Nephron progenitor cell (in vitro differentiated cells): ENCODE data around the gene PHC2.

Experiments
- DNase-seq: peaks from one replicate; pipeline ENCODE4 v3.0.0; 2021
- H3K27ac Mint-ChIP-seq: 2 replicates; pipeline ENCODE4 v1.8.0; 2021; ENCODE audit warnings: mild to moderate bottlenecking, moderate library complexity, mixed read lengths
- H3K27me3 Mint-ChIP-seq: 2 replicates; pipeline ENCODE4 v1.8.0; 2021; ENCODE audit warnings: mild to moderate bottlenecking, low read depth, mixed read lengths; ENCODE audit not compliant: poor library complexity
- H3K36me3 Mint-ChIP-seq: 2 replicates; pipeline ENCODE4 v1.8.0; 2021; ENCODE audit warnings: low read depth, mixed read lengths
- H3K4me1 Mint-ChIP-seq: 2 replicates; pipeline ENCODE4 v1.8.0; 2021; ENCODE audit warnings: mixed read lengths
- H3K4me3 Mint-ChIP-seq: 2 replicates; pipeline ENCODE4 v1.8.0; 2021; ENCODE audit warnings: mild to moderate bottlenecking, moderate library complexity, mixed read lengths
- H3K9me3 Mint-ChIP-seq: 2 replicates; pipeline ENCODE4 v1.8.0; 2021; ENCODE audit warnings: mild to moderate bottlenecking, moderate library complexity, mixed read lengths
- TF ChIP-seq, protein P1 (sequence below): fragments of 200-600 bp; sonication (generic); IDR thresholded peaks from 2 replicates; pipeline ENCODE4 v1.5.0; 2021; ENCODE audit warnings: antibody characterized with exemption

PHC2 gene

DNA sequence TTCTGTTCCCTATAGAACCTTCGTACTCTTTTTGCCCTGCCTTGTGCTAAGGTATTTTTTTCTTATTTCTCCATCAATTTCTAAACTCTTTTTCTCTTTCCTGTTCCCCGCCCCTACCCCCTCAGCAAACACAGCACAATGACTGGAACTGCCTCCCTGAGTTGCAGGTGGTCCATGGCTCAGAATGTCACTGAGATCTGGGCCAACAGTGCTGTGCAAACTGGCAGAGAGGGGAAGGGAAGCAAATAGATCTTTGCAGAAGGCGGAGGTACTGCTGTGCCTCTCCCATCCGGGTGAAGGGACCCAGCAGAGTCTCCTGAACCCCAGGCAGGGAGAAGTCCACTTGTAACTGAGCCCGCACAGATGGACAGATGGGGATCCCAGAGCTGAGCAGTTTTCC, 77.4 kb downstream of the PHC2 start:
- no peaks in the 10 kb centered on the region for H3K9me3 Mint-ChIP-seq
- no peak for DNase-seq
- no peak overlapping the region for H3K4me3 Mint-ChIP-seq
- peaks cover 71% of the 10 kb centered on the region for H3K4me1 Mint-ChIP-seq
- H3K36me3 Mint-ChIP-seq, result peaks cover 69% of the 10 kb centered on the region
- peaks cover 5% of the 10 kb centered on the region for H3K27me3 Mint-ChIP-seq
- H3K27ac Mint-ChIP-seq, result peak overlapping the region; percentile 15
- TF ChIP-seq, protein P1, sequence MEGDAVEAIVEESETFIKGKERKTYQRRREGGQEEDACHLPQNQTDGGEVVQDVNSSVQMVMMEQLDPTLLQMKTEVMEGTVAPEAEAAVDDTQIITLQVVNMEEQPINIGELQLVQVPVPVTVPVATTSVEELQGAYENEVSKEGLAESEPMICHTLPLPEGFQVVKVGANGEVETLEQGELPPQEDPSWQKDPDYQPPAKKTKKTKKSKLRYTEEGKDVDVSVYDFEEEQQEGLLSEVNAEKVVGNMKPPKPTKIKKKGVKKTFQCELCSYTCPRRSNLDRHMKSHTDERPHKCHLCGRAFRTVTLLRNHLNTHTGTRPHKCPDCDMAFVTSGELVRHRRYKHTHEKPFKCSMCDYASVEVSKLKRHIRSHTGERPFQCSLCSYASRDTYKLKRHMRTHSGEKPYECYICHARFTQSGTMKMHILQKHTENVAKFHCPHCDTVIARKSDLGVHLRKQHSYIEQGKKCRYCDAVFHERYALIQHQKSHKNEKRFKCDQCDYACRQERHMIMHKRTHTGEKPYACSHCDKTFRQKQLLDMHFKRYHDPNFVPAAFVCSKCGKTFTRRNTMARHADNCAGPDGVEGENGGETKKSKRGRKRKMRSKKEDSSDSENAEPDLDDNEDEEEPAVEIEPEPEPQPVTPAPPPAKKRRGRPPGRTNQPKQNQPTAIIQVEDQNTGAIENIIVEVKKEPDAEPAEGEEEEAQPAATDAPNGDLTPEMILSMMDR, result no peak

DNA sequence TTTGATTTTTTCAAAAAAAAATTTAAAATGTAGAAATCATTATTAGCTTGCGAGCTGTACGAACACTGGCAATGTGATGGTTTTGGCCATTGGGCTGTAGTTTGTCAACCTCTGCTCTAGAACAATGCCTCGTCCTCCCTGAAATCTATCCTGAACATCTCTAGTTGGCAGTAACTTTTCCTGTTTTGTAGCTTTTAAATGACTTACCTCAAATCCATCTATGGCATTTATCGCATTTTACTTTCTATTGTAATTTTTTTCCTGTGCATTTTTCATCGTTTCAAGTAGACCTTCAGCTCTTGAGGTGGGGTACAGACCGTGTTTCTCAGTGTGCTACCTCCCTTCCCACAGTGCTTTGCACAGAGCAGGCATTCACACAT, 79.6 kb downstream of the PHC2 start:
- no peak for DNase-seq
- H3K9me3 Mint-ChIP-seq, result no peaks in the 10 kb centered on the region
- TF ChIP-seq, protein P1, result no peak
- H3K4me1 Mint-ChIP-seq, result peaks cover 78% of the 10 kb centered on the region
- H3K4me3 Mint-ChIP-seq, result peak overlapping the region; percentile 85
- H3K36me3 Mint-ChIP-seq, result peaks cover 51% of the 10 kb centered on the region
- peaks cover 5% of the 10 kb centered on the region for H3K27me3 Mint-ChIP-seq
- H3K27ac Mint-ChIP-seq, result peak overlapping the region; percentile 13

DNA sequence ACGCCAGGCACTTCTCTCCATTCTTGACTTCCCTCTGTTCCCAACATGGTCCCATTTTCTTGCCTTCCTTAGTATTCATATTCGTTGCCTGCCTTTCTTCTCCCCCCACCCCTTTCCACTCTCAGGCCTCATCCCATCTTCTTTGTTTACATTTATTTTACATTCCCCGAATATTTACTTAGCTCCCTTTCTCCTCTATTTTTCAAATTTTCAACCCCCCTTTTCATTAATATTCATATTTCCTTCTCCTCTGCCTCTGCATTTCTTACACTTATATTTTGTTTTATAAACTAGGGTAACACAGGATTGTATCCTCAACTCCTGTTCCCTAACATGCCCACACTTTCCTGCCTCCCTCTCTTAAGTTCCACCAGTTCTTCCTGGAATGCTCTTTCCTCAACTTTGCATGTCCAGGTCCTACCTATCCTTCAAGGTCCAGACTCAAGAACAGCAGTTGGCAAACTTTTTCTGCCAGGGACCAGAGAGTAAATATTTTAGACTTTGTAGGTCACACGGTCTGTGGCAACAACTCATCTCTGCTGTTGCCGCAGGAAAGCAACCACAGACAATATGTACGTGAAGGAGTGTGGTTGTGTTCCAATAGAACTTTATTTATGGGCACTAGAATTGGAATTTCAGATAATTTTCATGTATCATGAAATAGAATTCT, 80.1 kb downstream of the PHC2 start:
- H3K4me1 Mint-ChIP-seq, result peaks cover 82% of the 10 kb centered on the region
- no peaks in the 10 kb centered on the region for H3K9me3 Mint-ChIP-seq
- peaks cover 47% of the 10 kb centered on the region for H3K36me3 Mint-ChIP-seq
- peak overlapping the region; percentile 95 for H3K27ac Mint-ChIP-seq
- H3K27me3 Mint-ChIP-seq, result peaks cover 5% of the 10 kb centered on the region
- DNase-seq, result no peak
- TF ChIP-seq, protein P1, result no peak
- H3K4me3 Mint-ChIP-seq, result peak overlapping the region; percentile 85

DNA sequence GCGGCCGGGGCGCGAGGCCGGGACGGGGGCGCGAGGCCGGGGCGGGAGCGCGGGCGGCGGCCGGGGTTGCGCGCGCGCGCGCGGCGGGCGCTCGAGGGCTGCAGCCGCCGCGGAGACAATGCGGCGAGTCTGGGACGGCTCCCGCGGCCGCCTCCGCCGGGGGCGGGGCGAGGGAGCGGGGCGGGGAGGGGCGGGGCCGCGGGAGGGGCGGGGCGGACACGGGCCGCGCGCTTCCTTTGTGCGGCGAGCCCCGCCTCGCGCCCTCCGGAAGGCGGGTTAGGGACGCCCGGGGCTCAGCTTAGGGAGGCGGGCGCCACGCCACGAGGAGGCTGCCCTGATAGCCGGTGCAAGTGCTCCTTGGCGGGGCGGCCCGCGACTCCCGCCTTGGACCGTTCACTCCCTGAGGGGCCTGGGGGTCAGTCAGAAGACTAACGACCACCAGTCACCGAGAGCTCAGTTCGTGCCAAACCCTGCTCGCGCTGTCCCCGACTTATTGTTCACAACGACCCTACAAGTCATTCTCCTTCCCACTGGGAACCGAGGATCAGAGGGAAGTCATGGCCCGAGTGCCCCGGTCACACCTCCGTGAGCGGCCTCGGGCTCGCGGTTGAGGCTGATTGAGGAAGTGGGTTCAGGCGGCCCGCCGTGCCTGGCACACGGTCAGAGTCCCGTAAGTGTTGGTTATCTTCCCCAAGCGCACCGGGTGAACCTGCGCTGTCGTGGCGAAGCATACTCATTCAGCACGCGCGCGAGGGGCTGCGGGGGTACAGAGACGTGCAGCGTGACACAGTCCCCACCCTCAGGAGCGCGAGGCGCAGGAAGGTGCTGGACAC, 80.9 kb downstream of the PHC2 start:
- Mint-ChIP-seq H3K27me3 (no peaks in the 10 kb centered on the region), H3K4me3 (peak overlapping the region; percentile 85), H3K4me1 (peaks cover 81% of the 10 kb centered on the region), H3K27ac (peak overlapping the region; percentile 95), H3K36me3 (peaks cover 43% of the 10 kb centered on the region), H3K9me3 (no peaks in the 10 kb centered on the region)
- peak; percentile 82 for DNase-seq
- TF ChIP-seq, protein P1, result no peak

DNA sequence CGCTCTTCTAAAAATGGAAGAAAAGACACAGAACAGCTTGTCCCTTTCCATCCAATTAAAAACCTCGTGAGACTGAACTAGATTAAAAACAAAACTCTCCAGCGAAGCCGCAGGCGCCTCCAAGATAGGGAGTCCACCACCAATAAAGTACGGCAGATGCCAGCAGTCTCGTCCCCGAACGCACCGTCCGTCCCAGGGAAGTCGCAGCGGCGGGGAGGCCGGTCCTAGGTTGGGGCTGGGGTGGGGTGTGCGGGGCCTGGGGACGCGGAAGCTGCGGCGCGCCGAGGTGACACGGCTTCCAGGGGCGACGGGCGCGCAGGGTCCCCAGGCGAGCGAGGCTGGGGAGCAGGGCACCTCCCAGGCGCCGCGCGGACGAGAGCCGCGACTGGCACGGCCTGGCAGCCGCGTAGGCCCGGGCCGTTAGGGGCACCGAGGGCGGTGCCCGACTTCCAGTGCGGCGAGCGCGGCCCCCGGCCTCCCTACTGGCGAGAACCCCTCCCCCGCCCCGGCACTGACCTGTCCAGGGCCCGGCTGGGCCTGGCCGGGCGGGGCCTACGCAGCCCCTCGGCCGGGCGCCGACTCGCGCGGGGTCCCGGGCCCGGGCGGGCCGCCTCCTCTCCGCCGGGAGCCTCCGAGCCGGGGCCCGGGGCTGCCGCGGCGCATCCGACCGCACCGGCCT, 81.7 kb downstream of the PHC2 start:
- TF ChIP-seq, protein P1, result no peak
- no peaks in the 10 kb centered on the region for H3K9me3 Mint-ChIP-seq
- H3K4me3 Mint-ChIP-seq, result peak overlapping the region; percentile 93
- peak overlapping the region; percentile 66 for H3K27ac Mint-ChIP-seq
- peak; percentile 68 for DNase-seq
- H3K4me1 Mint-ChIP-seq, result peaks cover 87% of the 10 kb centered on the region
- peaks cover 42% of the 10 kb centered on the region for H3K36me3 Mint-ChIP-seq
- H3K27me3 Mint-ChIP-seq, result no peaks in the 10 kb centered on the region
